HL-60 (cell line): ENCODE data around the gene TTC31.

Experiments
- CTCF ChIP-seq: IDR thresholded peaks from one replicate; pipeline ENCODE4 v1.5.1; 2011; ENCODE audit warnings: low read length, control low read depth, inconsistent platforms; ENCODE audit not compliant: insufficient read depth
- GABPA ChIP-seq: IDR thresholded peaks from 2 replicates; pipeline ENCODE4 v1.6.1; 2012; ENCODE audit warnings: low read depth
- POLR2AphosphoS5 ChIP-seq: IDR thresholded peaks from 2 replicates; pipeline ENCODE4 v1.6.1; 2012; ENCODE audit warnings: low read depth
- REST ChIP-seq: IDR thresholded peaks from 2 replicates; pipeline ENCODE4 v1.6.1; 2012; ENCODE audit warnings: low read depth; ENCODE audit not compliant: insufficient replicate concordance
- SPI1 ChIP-seq: IDR thresholded peaks from 2 replicates; pipeline ENCODE4 v1.6.1; 2012; ENCODE audit warnings: low read depth, mild to moderate bottlenecking, borderline replicate concordance

GRCh38 chr2:74493546-74493945, 10.7 kb downstream of the TTC31 start:
- TF ChIP-seq CTCF: no peak
- TF ChIP-seq POLR2AphosphoS5: no peak
- TF ChIP-seq GABPA: no peak
- TF ChIP-seq REST: no peak
- TF ChIP-seq SPI1: no peak
